Activated T-cell treated with anti-CD3 and anti-CD28 coated beads, Interleukin-2, amount 50 U/mL, for 4 hours (primary cell): Measurements from ENCODE around the gene UGT1A8. TPM values are rescaled to one million over a fixed set of nuclear protein-coding genes. Genes with fewer than 3 reads are reported as not detected.

Source experiments
- ATAC-seq, 2 donors: fragments of 200-7000 bp; cut with Tn5 transposase; one replicate each; pipeline ENCODE4 v1.10.0; 2021
- DNase-seq: peaks from one replicate; pipeline ENCODE4 v3.0.0-alpha.2; 2020
- H3K27me3 Mint-ChIP-seq: one replicate; pipeline ENCODE4 v1.8.0; 2021; ENCODE audit warnings: low read depth, mixed read lengths
- H3K36me3 Mint-ChIP-seq: one replicate; pipeline ENCODE4 v1.8.0; 2022; ENCODE audit warnings: mixed read lengths; ENCODE audit not compliant: insufficient read depth
- H3K4me1 Mint-ChIP-seq: one replicate; pipeline ENCODE4 v1.8.0; 2021; ENCODE audit warnings: low read depth, mixed read lengths
- H3K4me3 Mint-ChIP-seq: one replicate; pipeline ENCODE4 v1.8.0; 2021; ENCODE audit warnings: mild to moderate bottlenecking, moderate library complexity, mixed read lengths
- H3K9me3 Mint-ChIP-seq: one replicate; pipeline ENCODE4 v1.8.0; 2021; ENCODE audit warnings: mixed read lengths
- total RNA-seq, 3 donors: library from RNA; stranded (reverse); gene quantifications; one replicate each; pipeline ENCODE4 v1.2.1, GENCODE V29; 2021

The UGT1A8 gene
- total RNA-seq, 3 donors from 2014 or later, result not detected

GRCh38 chr2:233793465-233794127, 176.2 kb downstream of the UGT1A8 start:
- Mint-ChIP-seq H3K27me3 (no peaks in the 10 kb centered on the region), H3K4me3 (no peak overlapping the region), H3K9me3 (no peaks in the 10 kb centered on the region), H3K36me3 (no peaks in the 10 kb centered on the region), H3K4me1 (no peaks in the 10 kb centered on the region)
- DNase-seq (no peak), ATAC-seq (no peak)

GRCh38 chr2:233794128-233794658, 176.8 kb downstream of the UGT1A8 start:
- Mint-ChIP-seq H3K27me3 (no peaks in the 10 kb centered on the region), H3K4me1 (no peaks in the 10 kb centered on the region), H3K36me3 (no peaks in the 10 kb centered on the region), H3K9me3 (no peaks in the 10 kb centered on the region), H3K4me3 (no peak overlapping the region)
- ATAC-seq (no peak), DNase-seq (no peak)

GRCh38 chr2:233795735-233796171, 178.3 kb downstream of the UGT1A8 start:
- Mint-ChIP-seq H3K27me3 (no peaks in the 10 kb centered on the region), H3K4me1 (no peaks in the 10 kb centered on the region), H3K36me3 (no peaks in the 10 kb centered on the region), H3K4me3 (no peak overlapping the region), H3K9me3 (peaks cover 4% of the 10 kb centered on the region)
- ATAC-seq (no peak), DNase-seq (no peak)

GRCh38 chr2:233796254-233796653, 178.8 kb downstream of the UGT1A8 start:
- Mint-ChIP-seq H3K9me3 (peaks cover 4% of the 10 kb centered on the region), H3K4me3 (no peak overlapping the region), H3K27me3 (no peaks in the 10 kb centered on the region), H3K4me1 (no peaks in the 10 kb centered on the region), H3K36me3 (no peaks in the 10 kb centered on the region)
- no peak for DNase-seq
- ATAC-seq, result no peak

GRCh38 chr2:233798335-233799086, 181.1 kb downstream of the UGT1A8 start:
- DNase-seq (no peak), ATAC-seq (no peak)
- Mint-ChIP-seq H3K4me3 (no peak overlapping the region), H3K4me1 (no peaks in the 10 kb centered on the region), H3K36me3 (no peaks in the 10 kb centered on the region), H3K9me3 (peaks cover 4% of the 10 kb centered on the region), H3K27me3 (peaks cover 3% of the 10 kb centered on the region)

GRCh38 chr2:233799087-233799665, 181.7 kb downstream of the UGT1A8 start:
- Mint-ChIP-seq H3K36me3 (no peaks in the 10 kb centered on the region), H3K27me3 (peaks cover 6% of the 10 kb centered on the region), H3K4me3 (no peak overlapping the region), H3K9me3 (peaks cover 4% of the 10 kb centered on the region), H3K4me1 (no peaks in the 10 kb centered on the region)
- ATAC-seq (no peak), DNase-seq (no peak)

- no peak for DNase-seq
- Mint-ChIP-seq H3K9me3 (peaks cover 4% of the 10 kb centered on the region), H3K27me3 (peaks cover 10% of the 10 kb centered on the region), H3K4me3 (no peak overlapping the region), H3K4me1 (no peaks in the 10 kb centered on the region), H3K36me3 (no peaks in the 10 kb centered on the region)
- ATAC-seq, result no peak
These were observed 182.3 kb downstream of the UGT1A8 start for GRCh38 chr2:233799716-233800115.

- Mint-ChIP-seq H3K27me3 (peaks cover 10% of the 10 kb centered on the region), H3K9me3 (peaks cover 4% of the 10 kb centered on the region), H3K4me3 (no peak overlapping the region), H3K36me3 (no peaks in the 10 kb centered on the region), H3K4me1 (no peaks in the 10 kb centered on the region)
- no peak for ATAC-seq
- DNase-seq, result no peak
These were observed 182.8 kb downstream of the UGT1A8 start for GRCh38 chr2:233800208-233800607.

GRCh38 chr2:233801357-233802131, 184.1 kb downstream of the UGT1A8 start:
- H3K4me3 Mint-ChIP-seq, result no peak overlapping the region
- H3K36me3 Mint-ChIP-seq, result no peaks in the 10 kb centered on the region
- H3K27me3 Mint-ChIP-seq, result peaks cover 10% of the 10 kb centered on the region
- H3K9me3 Mint-ChIP-seq, result peaks cover 4% of the 10 kb centered on the region
- no peak for DNase-seq
- no peaks in the 10 kb centered on the region for H3K4me1 Mint-ChIP-seq
- peak; percentile 43 to 51 for ATAC-seq

GRCh38 chr2:233802132-233802815, 184.8 kb downstream of the UGT1A8 start:
- Mint-ChIP-seq H3K36me3 (no peaks in the 10 kb centered on the region), H3K4me1 (no peaks in the 10 kb centered on the region), H3K9me3 (peaks cover 4% of the 10 kb centered on the region), H3K4me3 (no peak overlapping the region), H3K27me3 (peaks cover 10% of the 10 kb centered on the region)
- no peak for DNase-seq
- ATAC-seq, result no peak

- ATAC-seq, result no peak
- Mint-ChIP-seq H3K27me3 (peaks cover 10% of the 10 kb centered on the region), H3K4me3 (no peak overlapping the region), H3K9me3 (peaks cover 4% of the 10 kb centered on the region), H3K4me1 (no peaks in the 10 kb centered on the region), H3K36me3 (no peaks in the 10 kb centered on the region)
- DNase-seq, result no peak
These were observed 186.0 kb downstream of the UGT1A8 start for GRCh38 chr2:233803292-233803911.

GRCh38 chr2:233803994-233804393, 186.6 kb downstream of the UGT1A8 start:
- Mint-ChIP-seq H3K36me3 (no peaks in the 10 kb centered on the region), H3K9me3 (peaks cover 4% of the 10 kb centered on the region), H3K4me1 (no peaks in the 10 kb centered on the region), H3K27me3 (peaks cover 10% of the 10 kb centered on the region), H3K4me3 (no peak overlapping the region)
- DNase-seq (no peak), ATAC-seq (no peak)

- Mint-ChIP-seq H3K9me3 (no peaks in the 10 kb centered on the region), H3K4me3 (no peak overlapping the region), H3K27me3 (peaks cover 20% of the 10 kb centered on the region), H3K4me1 (no peaks in the 10 kb centered on the region), H3K36me3 (no peaks in the 10 kb centered on the region)
- ATAC-seq (no peak), DNase-seq (no peak)
These were observed 189.9 kb downstream of the UGT1A8 start for GRCh38 chr2:233807215-233807865.
